Gastrocnemius medialis (tissue), 4 donors: Measurements from ENCODE around the gene CTNNB1. TPM values are rescaled to one million over a fixed set of nuclear protein-coding genes. Genes with fewer than 3 reads are reported as not detected.

Experiments
- ATAC-seq, 2 donors: fragments of 150-250 bp; one replicate each; pipeline ENCODE4 v1.9.1; 2016
- DNase-seq, 2 donors: peaks; one replicate each; pipeline ENCODE4 v3.0.0-alpha.2; 2019
- H3K27ac ChIP-seq, 4 donors: fragments of 200-600 bp; sonication (generic); 1 replicate in 1 of 4; 2 replicates in 3 of 4; pipeline ENCODE4 v1.5.1; 2016 to 2018; ENCODE audit warnings: mild to moderate bottlenecking in 2 of 4, moderate library complexity in 1 of 4
- H3K27me3 ChIP-seq, 3 donors: fragments of 200-600 bp; sonication (generic) in 2 of 3; 1 replicate in 1 of 3; 2 replicates in 2 of 3; pipeline versions ENCODE4 v1.5.1 to v1.6.0; 2016 to 2019; ENCODE audit warnings: mild to moderate bottlenecking in 1 of 3, moderate library complexity in 1 of 3
- H3K36me3 ChIP-seq, 2 donors: fragments of 200-600 bp; sonication (generic) in 1 of 2; one replicate each; pipeline ENCODE4 v1.5.1; 2017 to 2018
- H3K4me1 ChIP-seq, 2 donors: fragments of 200-600 bp; sonication (generic) in 1 of 2; one replicate each; pipeline ENCODE4 v1.5.1; 2016 to 2017; ENCODE audit warnings: mild to moderate bottlenecking in 2 of 2
- H3K4me3 ChIP-seq, 4 donors: fragments of 200-600 bp; sonication (generic) in 3 of 4; 1 replicate in 1 of 4; 2 replicates in 3 of 4; pipeline ENCODE4 v1.5.1; 2016 to 2019; ENCODE audit warnings: mild to moderate bottlenecking in 2 of 4
- H3K9me3 ChIP-seq, 3 donors: fragments of 200-600 bp; sonication (generic) in 2 of 3; 1 replicate in 1 of 3; 2 replicates in 2 of 3; pipeline ENCODE4 v1.5.1; 2016 to 2019
- CTCF ChIP-seq, 5 experiments: fragments of 450-650 bp in 3 of 5; fragments of 200-600 bp in 2 of 5; sonication (generic) in 2 of 5; IDR thresholded peaks in 4 of 5; conservative IDR thresholded peaks in 1 of 5; 1 replicate in 4 of 5; 2 replicates in 1 of 5; pipeline ENCODE4 v1.5.1; 2016 to 2019; ENCODE audit warnings: antibody characterized with exemption in 5 of 5, mild to moderate bottlenecking in 3 of 5, moderate library complexity in 3 of 5
- POLR2A ChIP-seq, 2 donors: fragments of 450-650 bp; IDR thresholded peaks; one replicate each; pipeline ENCODE4 v1.6.1; 2017; ENCODE audit warnings: antibody characterized with exemption in 2 of 2, mild to moderate bottlenecking in 2 of 2, moderate library complexity in 2 of 2
- in situ Hi-C, 4 donors: fragments of 200-750 bp; cut with MboI; loops; one replicate each; pipeline versions ENCODE4 v1.15.0 to v1.8.0; 2017; ENCODE audit warnings: low sequenced_read_pairs in 4 of 4
- intact Hi-C: fragments of 100-400 bp; cut with DNase I; formaldehyde crosslinking; loops from one replicate; pipeline ENCODE4 v1.15.1; 2023; ENCODE audit warnings: low total_unique reads
- total RNA-seq, 4 donors: library from RNA; depleted of rRNA; stranded (reverse); fragments of >200 nt; gene quantifications; one replicate each; pipeline versions ENCODE4 v1.1.0 to v1.2.3, GENCODE V29; 2016

CTNNB1 gene
- total RNA-seq, 4 donors from 2014 or later, result 114 to 157 (median 150) TPM

- H3K9me3 ChIP-seq, result no peaks in the 10 kb centered on the region
- peaks cover 2 to 68% of the 10 kb centered on the region in 2 donors for H3K36me3 ChIP-seq
- no peak overlapping the region for H3K27ac ChIP-seq
- H3K4me1 ChIP-seq, result no peaks in the 10 kb centered on the region
- H3K27me3 ChIP-seq, result no peaks in the 10 kb centered on the region
- H3K4me3 ChIP-seq, result no peak overlapping the region
- in situ Hi-C loops, result no loop called here
- TF ChIP-seq POLR2A (IDR thresholded peaks at IDR 0.05), result no peak
- no peak for TF ChIP-seq CTCF (IDR thresholded peaks at IDR 0.05 in 4 of 5, conservative IDR thresholded peaks at IDR 0.05 in 1 of 5)
- no peak for DNase-seq
- ATAC-seq, result no peak
- intact Hi-C loops, result no loop called here
These were observed 38.6 kb downstream of the CTNNB1 start for GRCh38 chr3:41237907-41238306.

GRCh38 chr3:41239587-41239986, 40.3 kb downstream of the CTNNB1 start:
- no peak overlapping the region for H3K27ac ChIP-seq
- DNase-seq (no peak), ATAC-seq (no peak)
- H3K4me1 ChIP-seq, result no peaks in the 10 kb centered on the region
- no peak for TF ChIP-seq POLR2A (IDR thresholded peaks at IDR 0.05)
- no peak for TF ChIP-seq CTCF (IDR thresholded peaks at IDR 0.05 in 4 of 5, conservative IDR thresholded peaks at IDR 0.05 in 1 of 5)
- no peak overlapping the region for H3K4me3 ChIP-seq
- peaks cover 2 to 51% of the 10 kb centered on the region in 2 donors for H3K36me3 ChIP-seq
- in situ Hi-C loops (no loop called here), intact Hi-C loops (no loop called here)
- H3K27me3 ChIP-seq, result no peaks in the 10 kb centered on the region
- no peaks in the 10 kb centered on the region for H3K9me3 ChIP-seq

- intact Hi-C loops (no loop called here), in situ Hi-C loops (no loop called here)
- ATAC-seq (no peak), DNase-seq (no peak)
- no peaks in the 10 kb centered on the region for H3K4me1 ChIP-seq
- no peaks in the 10 kb centered on the region for H3K9me3 ChIP-seq
- H3K27ac ChIP-seq, result no peak overlapping the region
- no peaks in the 10 kb centered on the region for H3K27me3 ChIP-seq
- H3K36me3 ChIP-seq, result peaks cover 2 to 35% of the 10 kb centered on the region in 2 donors
- TF ChIP-seq CTCF (IDR thresholded peaks at IDR 0.05 in 4 of 5, conservative IDR thresholded peaks at IDR 0.05 in 1 of 5) (no peak), POLR2A (IDR thresholded peaks at IDR 0.05) (no peak)
- H3K4me3 ChIP-seq, result no peak overlapping the region
These were observed 41.9 kb downstream of the CTNNB1 start for GRCh38 chr3:41241161-41241560.

GRCh38 chr3:41241800-41242571, 42.7 kb downstream of the CTNNB1 start:
- ATAC-seq (no peak), DNase-seq (no peak)
- H3K4me1 ChIP-seq, result no peaks in the 10 kb centered on the region
- no peak overlapping the region for H3K27ac ChIP-seq
- no peaks in the 10 kb centered on the region for H3K27me3 ChIP-seq
- peaks cover 2 to 27% of the 10 kb centered on the region in 2 donors for H3K36me3 ChIP-seq
- in situ Hi-C loops, result no loop called here
- TF ChIP-seq CTCF (IDR thresholded peaks at IDR 0.05 in 4 of 5, conservative IDR thresholded peaks at IDR 0.05 in 1 of 5) (no peak), POLR2A (IDR thresholded peaks at IDR 0.05) (no peak)
- no peaks in the 10 kb centered on the region for H3K9me3 ChIP-seq
- no peak overlapping the region for H3K4me3 ChIP-seq
- intact Hi-C loops, result no loop called here
